SK-N-SH (cell line): Measurements from ENCODE around the gene APOBR. TPM values are rescaled to one million over a fixed set of nuclear protein-coding genes. Genes with fewer than 3 reads are reported as not detected.

Experiments
- CTCF ChIA-PET: fragments of 300-600, 350-600 bp; formaldehyde crosslinking; extraction: SDS; loops from one replicate; lab custom pipeline; 2021; lab: Yijun Ruan, JAX
- POLR2A ChIA-PET: fragments of 350-600 bp; sonication (Branson Sonifier 250); formaldehyde crosslinking; extraction: SDS; loops from one replicate; lab custom pipeline; 2020; ENCODE audit warnings: antibody characterized with exemption, inconsistent platforms; lab: Yijun Ruan, JAX
- DNase-seq: peaks from one replicate; pipeline ENCODE4 v3.0.0; 2012
- H2AFZ ChIP-seq: fragments of 200-600 bp; sonication (generic); 2 replicates; pipeline ENCODE4 v1.8.1; 2016; ENCODE audit warnings: antibody characterized with exemption, mild to moderate bottlenecking, low read depth
- H3F3A ChIP-seq: fragments of 200-600 bp; sonication (generic); replicated peaks from 2 replicates; pipeline ENCODE3; 2016; ENCODE audit warnings: antibody characterized with exemption, mild to moderate bottlenecking; ENCODE audit not compliant: insufficient read depth
- H3K27ac ChIP-seq, 2 experiments: fragments of 200-500 bp in 1 of 2; fragments of 200-600 bp in 1 of 2; sonication (Bioruptor generic) in 1 of 2; sonication (generic), shearing (Covaris generic) in 1 of 2; 2 replicates each; pipeline versions ENCODE4 v1.5.1 to v1.6.1; 2014 to 2016; ENCODE audit warnings: low read depth in 2 of 2, inconsistent platforms in 1 of 2, low read length in 1 of 2, mild to moderate bottlenecking in 1 of 2, mixed read lengths in 1 of 2
- H3K27me3 ChIP-seq: fragments of 200-600 bp; sonication (generic), shearing (Covaris generic); 2 replicates; pipeline ENCODE4 v1.6.1; 2016; ENCODE audit warnings: mixed run types; ENCODE audit not compliant: insufficient read depth
- H3K36me3 ChIP-seq, 2 experiments: fragments of 200-500 bp in 1 of 2; fragments of 200-600 bp in 1 of 2; sonication (Bioruptor generic) in 1 of 2; sonication (generic) in 1 of 2; replicated peaks in 1 of 2; 2 replicates each; pipeline versions ENCODE3 to v1.5.1; 2014 to 2016; ENCODE audit warnings: low read length in 1 of 2, mild to moderate bottlenecking in 1 of 2; ENCODE audit not compliant: insufficient read depth in 2 of 2, control insufficient read depth in 1 of 2
- H3K4me1 ChIP-seq, 2 experiments: fragments of 200-500 bp in 1 of 2; fragments of 200-600 bp in 1 of 2; sonication (Bioruptor generic) in 1 of 2; sonication (generic), shearing (Covaris generic) in 1 of 2; 2 replicates each; pipeline versions ENCODE4 v1.5.1 to v1.6.1; 2014 to 2016; ENCODE audit warnings: low read depth in 1 of 2, low read length in 1 of 2, mixed run types in 1 of 2; ENCODE audit not compliant: insufficient read depth in 2 of 2, control insufficient read depth in 1 of 2
- H3K4me2 ChIP-seq: fragments of 200-600 bp; sonication (generic), shearing (Covaris generic); 2 replicates; pipeline ENCODE4 v1.6.1; 2017; ENCODE audit warnings: mixed run types
- H3K4me3 ChIP-seq, 2 experiments: fragments of 200-500 bp in 1 of 2; fragments of 200-600 bp in 1 of 2; sonication (Bioruptor generic) in 1 of 2; sonication (generic), shearing (Covaris generic) in 1 of 2; 2 replicates each; pipeline versions ENCODE4 v1.5.1 to v1.8.1; 2014 to 2016; ENCODE audit warnings: low read depth in 2 of 2, inconsistent platforms in 1 of 2, low read length in 1 of 2, mild to moderate bottlenecking in 1 of 2, mixed read lengths in 1 of 2, moderate library complexity in 1 of 2
- H3K79me2 ChIP-seq: fragments of 200-600 bp; sonication (generic); 2 replicates; pipeline ENCODE4 v1.8.1; 2017; ENCODE audit warnings: mild to moderate bottlenecking; ENCODE audit not compliant: insufficient read depth
- H3K9ac ChIP-seq: fragments of 200-600 bp; sonication (generic); 2 replicates; pipeline ENCODE4 v1.6.1; 2017; ENCODE audit warnings: mixed run types
- H3K9me2 ChIP-seq: fragments of 200-600 bp; sonication (generic); 2 replicates; pipeline ENCODE4 v1.6.1; 2017; ENCODE audit warnings: mixed run types
- H3K9me3 ChIP-seq: fragments of 200-600 bp; sonication (generic); 2 replicates; pipeline ENCODE4 v1.6.1; 2017; ENCODE audit warnings: mixed run types, mild to moderate bottlenecking, moderate library complexity
- H4K20me1 ChIP-seq: fragments of 200-600 bp; sonication (generic); 2 replicates; pipeline ENCODE4 v1.6.1; 2017; ENCODE audit warnings: mild to moderate bottlenecking, mixed run types; ENCODE audit not compliant: insufficient read depth
- ELF1 ChIP-seq: IDR thresholded peaks from 2 replicates; pipeline ENCODE4 v1.4.0; 2012
- FOXJ3 ChIP-seq: sonication (generic); formaldehyde crosslinking; IDR thresholded peaks from 2 replicates; pipeline ENCODE4 v1.5.1; 2020; ENCODE audit warnings: mild to moderate bottlenecking, missing genetic modification reagents
- GATA2 ChIP-seq: sonication (generic); formaldehyde crosslinking; IDR thresholded peaks from 2 replicates; pipeline ENCODE4 v1.5.0; 2020; ENCODE audit warnings: mild to moderate bottlenecking, missing genetic modification reagents
- MAX ChIP-seq: IDR thresholded peaks from 2 replicates; pipeline ENCODE4 v1.4.0; 2012; ENCODE audit warnings: low read depth
- MEF2A ChIP-seq: IDR thresholded peaks from 2 replicates; pipeline ENCODE4 v1.4.0; 2012; ENCODE audit warnings: low read depth, borderline replicate concordance
- MXI1 ChIP-seq: IDR thresholded peaks from 2 replicates; pipeline ENCODE4 v1.6.1; 2012; ENCODE audit warnings: mild to moderate bottlenecking, low read depth, low read length, improper control_type of control experiment
- RXRA ChIP-seq: IDR thresholded peaks from 2 replicates; pipeline ENCODE4 v1.4.0; 2012; ENCODE audit warnings: low read depth, mild to moderate bottlenecking, borderline replicate concordance
- TCF12 ChIP-seq: IDR thresholded peaks from 2 replicates; pipeline ENCODE4 v1.4.0; 2012
- WGBS: methylation state at CpG from one replicate; pipeline ENCODE4 v1.1.6; 2017; ENCODE audit warnings: low lambda C conversion rate; 5-methylcytosine and 5-hydroxymethylcytosine counted together
- polyA plus RNA-seq, 3 experiments: library from polyadenylated mRNA; depleted of rRNA; stranded (reverse); fragments of >200 nt; gene quantifications; 2 replicates each; pipeline ENCODE4 v1.2.3, GENCODE V29; 2012
- TF ChIP-seq, protein P1 (sequence below): IDR thresholded peaks from 2 replicates; pipeline ENCODE4; 2012
- TF ChIP-seq, protein P2 (sequence below): IDR thresholded peaks from 2 replicates; pipeline ENCODE4 v1.6.1; 2012; ENCODE audit warnings: mild to moderate bottlenecking, low read depth, low read length, moderate library complexity

Gene APOBR
- polyA plus RNA-seq, 1 of the 3 experiments (the other 2 are of a cell fraction), result not detected

DNA sequence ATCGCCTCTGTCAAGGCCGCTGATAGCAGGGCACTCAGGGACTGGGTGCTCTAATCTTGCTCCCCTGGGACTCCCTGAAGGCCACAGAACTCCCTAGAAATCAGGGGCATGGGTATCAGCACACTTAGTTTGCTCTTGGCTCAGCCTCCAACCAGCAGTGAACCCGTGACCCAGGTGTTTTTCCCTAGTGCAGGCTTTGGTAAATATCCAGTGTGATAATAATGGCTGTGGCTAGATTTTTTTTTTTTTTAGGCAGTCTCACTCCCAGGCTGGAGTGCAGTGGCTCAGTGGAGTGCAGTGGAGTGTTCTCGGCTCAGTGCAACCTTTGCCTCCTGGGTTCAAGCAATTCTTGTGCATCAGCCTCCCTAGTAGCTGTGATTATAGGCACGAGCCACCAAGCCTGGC is 34.0 kb downstream of the APOBR start:
- ChIA-PET CTCF (no interaction called here), POLR2A (no interaction called here)
- Histone ChIP-seq H2AFZ (no peak overlapping the region), H3K79me2 (no peaks in the 10 kb centered on the region), H3K27ac (no peak overlapping the region), H4K20me1 (no peaks in the 10 kb centered on the region), H3K4me1 (no peaks in the 10 kb centered on the region), H3K4me3 (no peak overlapping the region), H3K27me3 (no peaks in the 10 kb centered on the region), H3K9me2 (no peaks in the 10 kb centered on the region), H3K9ac (no peak overlapping the region), H3K36me3 (no peaks in the 10 kb centered on the region), H3K9me3 (no peaks in the 10 kb centered on the region), H3F3A (no peaks in the 10 kb centered on the region), H3K4me2 (no peak overlapping the region)
- no peak for TF ChIP-seq ELF1
- TF ChIP-seq TCF12, result no peak
- no peak for TF ChIP-seq FOXJ3
- TF ChIP-seq, protein P1, sequence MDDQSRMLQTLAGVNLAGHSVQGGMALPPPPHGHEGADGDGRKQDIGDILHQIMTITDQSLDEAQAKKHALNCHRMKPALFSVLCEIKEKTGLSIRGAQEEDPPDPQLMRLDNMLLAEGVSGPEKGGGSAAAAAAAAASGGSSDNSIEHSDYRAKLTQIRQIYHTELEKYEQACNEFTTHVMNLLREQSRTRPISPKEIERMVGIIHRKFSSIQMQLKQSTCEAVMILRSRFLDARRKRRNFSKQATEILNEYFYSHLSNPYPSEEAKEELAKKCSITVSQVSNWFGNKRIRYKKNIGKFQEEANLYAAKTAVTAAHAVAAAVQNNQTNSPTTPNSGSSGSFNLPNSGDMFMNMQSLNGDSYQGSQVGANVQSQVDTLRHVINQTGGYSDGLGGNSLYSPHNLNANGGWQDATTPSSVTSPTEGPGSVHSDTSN, result no peak
- no peak for DNase-seq
- 74% methylated on average over 3 of the region's 5 CpGs for WGBS

DNA sequence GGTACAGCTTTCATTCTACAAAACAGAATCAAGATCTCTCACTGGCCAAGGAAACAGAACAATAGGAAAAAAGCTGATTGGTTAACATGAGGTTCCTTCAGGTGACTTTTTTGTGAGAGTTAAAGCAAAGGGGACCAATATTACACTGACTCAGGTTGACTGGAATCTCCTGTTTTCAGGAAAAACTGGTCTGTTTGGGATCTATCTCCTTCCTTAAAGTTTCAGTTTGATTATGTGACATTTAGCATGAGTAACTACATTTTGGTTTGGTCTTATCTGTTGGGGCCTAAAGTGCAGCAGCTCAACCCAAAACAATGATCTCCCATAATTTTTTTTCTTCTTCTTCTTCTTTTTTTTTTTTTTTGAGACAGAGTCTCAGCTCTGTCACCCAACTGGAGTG is 34.7 kb downstream of the APOBR start:
- H3K27ac ChIP-seq, result no peak overlapping the region
- H3K9me3 ChIP-seq, result no peaks in the 10 kb centered on the region
- no peaks in the 10 kb centered on the region for H3K27me3 ChIP-seq
- no peak overlapping the region for H3K4me3 ChIP-seq
- H3K4me2 ChIP-seq, result no peak overlapping the region
- H3K36me3 ChIP-seq, result no peaks in the 10 kb centered on the region
- no peak overlapping the region for H2AFZ ChIP-seq
- H3K9ac ChIP-seq, result no peak overlapping the region
- no peaks in the 10 kb centered on the region for H3K79me2 ChIP-seq
- ChIA-PET POLR2A (no interaction called here), CTCF (no interaction called here)
- no peaks in the 10 kb centered on the region for H3K9me2 ChIP-seq
- no peaks in the 10 kb centered on the region for H3F3A ChIP-seq
- TF ChIP-seq MAX (no peak), GATA2 (CRISPR knock-in tag) (no peak), RXRA (no peak), MEF2A (no peak), MXI1 (no peak)
- TF ChIP-seq, protein P2, sequence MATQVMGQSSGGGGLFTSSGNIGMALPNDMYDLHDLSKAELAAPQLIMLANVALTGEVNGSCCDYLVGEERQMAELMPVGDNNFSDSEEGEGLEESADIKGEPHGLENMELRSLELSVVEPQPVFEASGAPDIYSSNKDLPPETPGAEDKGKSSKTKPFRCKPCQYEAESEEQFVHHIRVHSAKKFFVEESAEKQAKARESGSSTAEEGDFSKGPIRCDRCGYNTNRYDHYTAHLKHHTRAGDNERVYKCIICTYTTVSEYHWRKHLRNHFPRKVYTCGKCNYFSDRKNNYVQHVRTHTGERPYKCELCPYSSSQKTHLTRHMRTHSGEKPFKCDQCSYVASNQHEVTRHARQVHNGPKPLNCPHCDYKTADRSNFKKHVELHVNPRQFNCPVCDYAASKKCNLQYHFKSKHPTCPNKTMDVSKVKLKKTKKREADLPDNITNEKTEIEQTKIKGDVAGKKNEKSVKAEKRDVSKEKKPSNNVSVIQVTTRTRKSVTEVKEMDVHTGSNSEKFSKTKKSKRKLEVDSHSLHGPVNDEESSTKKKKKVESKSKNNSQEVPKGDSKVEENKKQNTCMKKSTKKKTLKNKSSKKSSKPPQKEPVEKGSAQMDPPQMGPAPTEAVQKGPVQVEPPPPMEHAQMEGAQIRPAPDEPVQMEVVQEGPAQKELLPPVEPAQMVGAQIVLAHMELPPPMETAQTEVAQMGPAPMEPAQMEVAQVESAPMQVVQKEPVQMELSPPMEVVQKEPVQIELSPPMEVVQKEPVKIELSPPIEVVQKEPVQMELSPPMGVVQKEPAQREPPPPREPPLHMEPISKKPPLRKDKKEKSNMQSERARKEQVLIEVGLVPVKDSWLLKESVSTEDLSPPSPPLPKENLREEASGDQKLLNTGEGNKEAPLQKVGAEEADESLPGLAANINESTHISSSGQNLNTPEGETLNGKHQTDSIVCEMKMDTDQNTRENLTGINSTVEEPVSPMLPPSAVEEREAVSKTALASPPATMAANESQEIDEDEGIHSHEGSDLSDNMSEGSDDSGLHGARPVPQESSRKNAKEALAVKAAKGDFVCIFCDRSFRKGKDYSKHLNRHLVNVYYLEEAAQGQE, result no peak
- H3K4me1 ChIP-seq, result no peaks in the 10 kb centered on the region
- no peaks in the 10 kb centered on the region for H4K20me1 ChIP-seq
- DNase-seq, result no peak
